Natural killer cell treated with Interleukin-12 subunit alpha and Interleukin-12 subunit beta and Interleukin-15 and Interleukin-18, amount 100 ng/mL, for 72 hours (primary cell): Measurements from ENCODE around the gene CBLB. TPM values are rescaled to one million over a fixed set of nuclear protein-coding genes. Genes with fewer than 3 reads are reported as not detected.
A peak's percentile ranks its signal among the peaks of the same experiment; 100 is the strongest.

Experiments used
- ATAC-seq, 2 donors: fragments of 150-1000 bp; cut with Tn5 transposase in 1 of 2; sonication (Bioruptor Pico), chemical (Tn5 transposase) in 1 of 2; 2 replicates each; pipeline ENCODE4 v1.10.0; 2021
- DNase-seq: peaks from one replicate; pipeline ENCODE4 v3.0.0; 2022; ENCODE audit warnings: low spot score
- H3K27ac Mint-ChIP-seq, 2 donors: 1 replicate in 1 of 2; 2 replicates in 1 of 2; pipeline ENCODE4 v1.8.0; 2022; ENCODE audit warnings: mixed read lengths in 2 of 2, mild to moderate bottlenecking in 1 of 2, moderate library complexity in 1 of 2
- H3K27me3 Mint-ChIP-seq, 2 donors: 1 replicate in 1 of 2; 2 replicates in 1 of 2; pipeline ENCODE4 v1.8.0; 2022; ENCODE audit warnings: mixed read lengths in 2 of 2
- H3K36me3 Mint-ChIP-seq: one replicate; pipeline ENCODE4 v1.8.0; 2022; ENCODE audit warnings: mixed read lengths
- H3K4me1 Mint-ChIP-seq, 2 donors: 1 replicate in 1 of 2; 2 replicates in 1 of 2; pipeline ENCODE4 v1.8.0; 2022; ENCODE audit warnings: low read depth in 2 of 2, mixed read lengths in 2 of 2, mild to moderate bottlenecking in 1 of 2
- H3K4me3 Mint-ChIP-seq: one replicate; pipeline ENCODE4 v1.8.0; 2022; ENCODE audit warnings: mixed read lengths
- H3K9me3 Mint-ChIP-seq: 2 replicates; pipeline ENCODE4 v1.8.0; 2022; ENCODE audit warnings: mixed read lengths
- total RNA-seq, 2 donors: library from RNA; stranded (reverse); gene quantifications; one replicate each; pipeline ENCODE4 v1.2.3, GENCODE V29; 2022

CBLB gene
- total RNA-seq, 2 donors from 2014 or later = 70.8 to 78.3 TPM

DNA sequence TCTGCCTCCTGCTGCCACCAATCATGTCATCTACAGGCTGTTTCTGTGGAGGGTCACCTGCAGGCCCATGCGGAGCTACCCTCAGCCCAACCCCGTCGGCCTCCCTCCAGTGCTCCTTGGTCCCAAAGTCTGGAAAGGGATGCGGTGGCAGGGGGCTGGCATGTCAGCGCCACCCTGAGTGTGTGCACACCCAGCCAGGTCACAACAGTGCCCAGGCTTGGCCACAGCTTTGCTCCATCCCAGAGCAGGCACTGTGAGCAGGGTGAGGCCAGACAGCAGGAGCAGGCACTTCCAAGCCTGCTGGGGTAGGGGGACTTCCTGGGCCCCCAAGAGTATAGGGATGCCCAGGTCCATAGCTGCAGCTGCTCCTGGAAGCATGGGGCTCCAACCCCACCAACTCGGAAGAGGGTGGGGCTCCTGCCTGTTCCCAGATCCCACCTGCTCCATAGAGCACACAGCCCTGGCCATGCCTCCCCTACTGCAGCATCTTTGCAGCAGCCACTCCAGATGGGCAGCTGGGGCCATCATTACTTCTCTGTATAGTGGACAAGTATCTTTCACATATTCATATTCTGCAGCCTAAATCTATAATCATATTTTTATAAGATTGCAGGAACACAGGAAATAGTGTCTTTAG is 109.3 kb downstream of the CBLB start:
- DNase-seq = no peak
- Mint-ChIP-seq H3K36me3 (peaks cover 26% of the 10 kb centered on the region), H3K4me3 (no peak overlapping the region), H3K9me3 (peaks cover 18% of the 10 kb centered on the region), H3K27ac (peak overlapping the region in 1 of 2 donors; percentile 53), H3K4me1 (peaks cover 44 to 48% of the 10 kb centered on the region in 2 donors), H3K27me3 (no peaks in the 10 kb centered on the region)
- ATAC-seq = peak in 1 of 2 donors; percentile 48

DNA sequence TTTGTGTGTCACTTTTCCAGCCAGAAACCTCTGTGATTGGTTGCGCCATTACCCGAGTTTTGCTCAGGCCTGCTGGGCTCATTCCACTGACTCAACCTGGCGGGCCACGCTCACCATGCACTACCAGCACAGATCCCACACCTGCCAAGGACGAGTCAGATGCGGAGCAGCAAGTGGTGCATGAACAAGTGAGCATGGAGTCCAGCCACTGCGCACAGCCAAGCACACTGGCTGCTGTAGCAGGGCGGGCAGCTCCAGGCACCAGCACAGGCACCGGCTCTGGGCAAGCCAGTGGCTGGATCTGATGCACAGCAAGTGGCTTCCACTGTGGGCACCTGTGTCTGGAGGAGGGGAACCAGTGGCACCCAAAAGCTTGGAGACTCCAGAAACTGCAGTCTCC is 110.4 kb downstream of the CBLB start:
- H3K4me1 Mint-ChIP-seq = peaks cover 44 to 47% of the 10 kb centered on the region in 2 donors
- ATAC-seq = no peak

DNA sequence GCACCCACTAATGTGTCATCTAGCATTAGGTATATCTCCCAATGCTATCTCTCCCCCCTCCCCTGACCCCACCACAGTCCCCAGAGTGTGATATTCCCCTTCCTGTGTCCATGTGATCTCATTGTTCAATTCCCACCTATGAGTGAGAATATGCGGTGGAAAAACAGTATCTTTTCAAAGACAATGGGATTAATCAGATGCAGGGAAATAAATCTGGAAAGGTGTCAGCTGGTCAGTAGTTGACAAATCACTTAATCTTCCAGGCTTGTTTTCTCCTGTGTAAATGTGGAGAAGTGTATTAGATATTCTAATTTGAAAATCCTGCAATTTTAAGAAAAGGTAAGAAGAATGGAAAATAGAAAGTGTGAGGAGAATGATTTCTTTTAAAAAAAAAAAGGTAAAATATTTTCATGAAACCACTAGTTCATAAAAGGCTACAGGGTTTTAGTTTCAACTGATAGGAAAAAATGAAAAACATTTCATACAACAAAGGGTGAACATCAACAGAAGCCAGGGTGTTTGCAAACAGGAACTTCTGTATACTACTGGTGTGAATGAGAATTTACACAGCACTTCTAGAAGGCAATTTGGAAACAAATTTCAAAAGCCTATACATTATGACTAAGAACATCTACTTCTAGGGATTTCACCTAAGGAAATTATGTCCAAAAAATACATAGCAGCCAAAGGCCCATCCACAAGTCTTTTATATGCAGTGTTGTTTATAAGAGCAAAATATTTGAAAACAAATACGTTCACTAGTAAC is 113.5 kb downstream of the CBLB start:
- Mint-ChIP-seq H3K27me3 (no peaks in the 10 kb centered on the region), H3K27ac (peak overlapping the region; percentile 94 to 95), H3K4me3 (peak overlapping the region; percentile 73), H3K4me1 (peaks cover 43 to 50% of the 10 kb centered on the region in 2 donors), H3K9me3 (no peaks in the 10 kb centered on the region), H3K36me3 (peaks cover 10% of the 10 kb centered on the region)
- ATAC-seq (peak; percentile 63 to 77), DNase-seq (no peak)

More for the DNA sequence above, 110.4 kb downstream of the CBLB start:
- Mint-ChIP-seq H3K27me3 (no peaks in the 10 kb centered on the region), H3K4me3 (no peak overlapping the region), H3K27ac (peak overlapping the region in 1 of 2 donors; percentile 51), H3K36me3 (peaks cover 28% of the 10 kb centered on the region), H3K9me3 (peaks cover 18% of the 10 kb centered on the region)
- DNase-seq = no peak

DNA sequence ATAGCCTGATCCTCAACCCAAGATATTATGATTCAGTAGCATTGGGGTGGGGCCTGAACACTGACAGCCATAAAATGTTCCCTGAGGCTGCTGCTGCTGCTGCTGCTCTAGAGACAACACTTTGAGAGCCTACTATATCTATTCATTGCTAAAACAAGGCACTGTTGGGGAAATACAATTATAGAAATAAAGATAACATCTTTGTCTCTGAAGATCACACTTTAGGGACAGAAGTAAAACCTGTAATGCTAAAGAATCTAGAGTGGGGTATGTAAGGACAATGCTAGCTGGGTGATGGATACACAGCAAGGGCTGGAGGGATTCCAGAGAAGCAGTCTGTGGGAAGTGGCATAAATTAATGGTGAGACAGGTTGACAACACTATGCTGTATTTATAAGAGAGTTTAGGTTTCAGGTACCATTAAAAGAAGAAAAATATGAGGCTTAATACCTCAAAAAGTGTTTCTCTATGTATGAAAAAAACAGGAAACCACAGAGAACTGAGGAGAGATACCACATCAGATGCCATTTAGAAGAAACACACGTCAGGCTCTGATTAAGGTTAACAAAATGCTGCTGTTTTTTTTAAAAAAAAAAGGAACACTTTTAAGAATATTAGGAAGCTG is 115.9 kb downstream of the CBLB start:
- ATAC-seq = peak; percentile 74
- H3K27ac Mint-ChIP-seq = peak overlapping the region; percentile 94 to 95

DNA sequence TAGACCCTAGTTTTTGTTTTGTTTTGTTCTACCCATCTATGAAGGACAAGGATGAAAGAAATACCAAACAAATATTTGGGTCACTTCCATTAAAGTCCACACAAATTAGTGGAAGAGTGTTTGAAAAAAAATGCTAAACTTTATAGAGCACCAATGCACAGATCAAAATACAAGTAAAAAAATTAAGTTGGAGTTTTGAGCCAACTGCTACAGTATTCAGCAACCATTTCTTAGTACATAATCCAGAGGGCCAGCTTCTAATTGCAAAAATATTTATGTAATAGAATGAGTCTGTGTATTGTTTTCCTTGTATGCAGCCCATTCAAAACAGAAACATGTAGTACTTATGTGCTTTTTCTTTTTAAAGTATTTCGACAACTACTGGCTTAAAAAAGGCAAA is 121.1 kb downstream of the CBLB start:
- no peak for DNase-seq
- peak overlapping the region; percentile 89 for H3K4me3 Mint-ChIP-seq
- ATAC-seq = no peak
- no peaks in the 10 kb centered on the region for H3K27me3 Mint-ChIP-seq
- peaks cover 21% of the 10 kb centered on the region for H3K36me3 Mint-ChIP-seq
- no peaks in the 10 kb centered on the region for H3K9me3 Mint-ChIP-seq
- H3K27ac Mint-ChIP-seq = peak overlapping the region; percentile 87 to 92
- peaks cover 34 to 63% of the 10 kb centered on the region in 2 donors for H3K4me1 Mint-ChIP-seq

More for the DNA sequence above, 115.9 kb downstream of the CBLB start:
- no peak for DNase-seq
- H3K27me3 Mint-ChIP-seq = no peaks in the 10 kb centered on the region
- H3K4me1 Mint-ChIP-seq = peaks cover 45 to 67% of the 10 kb centered on the region in 2 donors
- peak overlapping the region; percentile 84 for H3K4me3 Mint-ChIP-seq
- no peaks in the 10 kb centered on the region for H3K9me3 Mint-ChIP-seq
- peaks cover 10% of the 10 kb centered on the region for H3K36me3 Mint-ChIP-seq

DNA sequence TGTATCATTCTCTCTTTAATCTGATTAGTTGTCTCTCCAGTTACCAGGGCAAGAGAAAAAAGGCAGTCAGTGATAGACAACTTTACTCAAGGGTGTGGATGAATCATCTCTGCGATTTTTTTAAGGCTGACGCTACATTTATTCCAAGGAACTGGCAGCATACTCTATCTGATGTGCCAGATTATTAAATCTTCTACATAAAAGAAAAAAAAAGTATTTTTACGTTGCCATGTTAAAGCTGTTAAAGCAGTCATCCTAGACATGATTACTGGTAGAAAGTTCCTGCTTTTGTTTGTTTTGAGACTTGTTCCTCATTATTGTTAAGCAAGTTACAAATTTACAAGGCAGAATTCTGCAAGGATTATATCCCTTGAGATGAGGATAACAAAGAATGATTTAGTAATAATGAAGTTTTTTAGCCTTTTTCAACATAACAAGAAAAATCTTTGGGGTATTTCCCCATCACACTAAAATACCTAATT is 121.7 kb downstream of the CBLB start:
- DNase-seq = no peak
- Mint-ChIP-seq H3K27ac (peak overlapping the region; percentile 87 to 92), H3K4me1 (peaks cover 29 to 58% of the 10 kb centered on the region in 2 donors), H3K9me3 (no peaks in the 10 kb centered on the region), H3K36me3 (peaks cover 21% of the 10 kb centered on the region), H3K4me3 (peak overlapping the region; percentile 89), H3K27me3 (no peaks in the 10 kb centered on the region)
- peak; percentile 82 to 83 for ATAC-seq

DNA sequence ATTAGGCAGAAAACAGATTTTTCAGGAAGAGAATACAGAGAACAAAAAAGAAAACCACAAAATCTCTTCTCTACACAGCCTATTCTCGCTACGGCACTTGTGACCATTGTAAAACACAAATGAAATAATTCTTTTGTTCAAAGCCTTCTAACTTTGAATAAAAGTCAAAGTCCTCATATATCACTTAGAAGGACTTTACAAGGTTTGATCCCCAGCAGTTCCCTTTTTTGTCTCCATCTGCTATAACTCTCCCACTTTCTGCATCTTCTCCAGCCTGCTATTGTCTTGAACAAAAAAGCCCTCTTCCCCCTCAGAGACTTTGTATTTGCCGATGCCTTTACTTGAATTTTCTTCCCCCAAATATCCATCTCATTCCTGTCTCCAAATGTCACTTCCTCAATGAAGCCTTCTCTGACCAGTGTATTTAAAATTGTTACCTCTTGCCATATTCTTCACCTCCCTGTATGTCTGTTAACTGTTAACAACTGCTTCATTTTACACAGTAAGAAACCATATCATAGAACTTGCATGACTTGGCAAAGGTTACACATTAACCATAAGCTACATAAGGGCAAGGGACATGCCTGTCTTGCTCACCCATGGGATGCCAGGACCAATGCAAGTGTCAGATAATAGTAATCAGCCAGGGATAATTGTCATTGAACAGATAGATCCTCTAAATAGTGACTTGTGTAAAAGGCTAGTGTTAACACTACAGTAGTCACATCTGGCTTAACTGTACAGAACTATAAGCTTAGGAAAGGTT is 122.4 kb downstream of the CBLB start:
- Mint-ChIP-seq H3K36me3 (peaks cover 27% of the 10 kb centered on the region), H3K4me1 (peaks cover 34 to 60% of the 10 kb centered on the region in 2 donors), H3K27me3 (no peaks in the 10 kb centered on the region), H3K4me3 (peak overlapping the region; percentile 89), H3K27ac (peak overlapping the region; percentile 87 to 92), H3K9me3 (no peaks in the 10 kb centered on the region)
- DNase-seq (no peak), ATAC-seq (peak; percentile 69 to 79)

DNA sequence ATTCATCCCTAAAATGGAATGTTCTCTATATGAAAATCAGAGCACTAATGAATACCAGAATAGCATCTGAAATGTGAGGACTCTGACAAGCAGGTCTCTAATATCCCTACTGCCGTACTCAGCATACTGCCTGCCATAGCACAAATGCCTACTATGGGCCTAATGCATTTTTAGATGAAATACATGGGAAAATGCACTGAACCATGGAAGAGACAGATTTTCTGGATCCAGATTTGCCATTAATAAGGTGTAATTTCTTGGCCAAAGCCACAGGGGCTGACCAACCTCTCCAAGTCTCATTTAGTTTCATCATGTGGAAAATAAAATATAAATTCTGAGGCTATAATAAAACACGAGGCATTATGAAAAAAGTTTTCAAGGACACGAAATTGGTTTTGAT is 123.8 kb downstream of the CBLB start:
- no peak for DNase-seq
- peak overlapping the region; percentile 89 for H3K4me3 Mint-ChIP-seq
- peaks cover 23% of the 10 kb centered on the region for H3K36me3 Mint-ChIP-seq
- no peaks in the 10 kb centered on the region for H3K27me3 Mint-ChIP-seq
- peaks cover 31 to 49% of the 10 kb centered on the region in 2 donors for H3K4me1 Mint-ChIP-seq
- peak overlapping the region; percentile 87 to 92 for H3K27ac Mint-ChIP-seq
- no peak for ATAC-seq
- H3K9me3 Mint-ChIP-seq = no peaks in the 10 kb centered on the region

DNA sequence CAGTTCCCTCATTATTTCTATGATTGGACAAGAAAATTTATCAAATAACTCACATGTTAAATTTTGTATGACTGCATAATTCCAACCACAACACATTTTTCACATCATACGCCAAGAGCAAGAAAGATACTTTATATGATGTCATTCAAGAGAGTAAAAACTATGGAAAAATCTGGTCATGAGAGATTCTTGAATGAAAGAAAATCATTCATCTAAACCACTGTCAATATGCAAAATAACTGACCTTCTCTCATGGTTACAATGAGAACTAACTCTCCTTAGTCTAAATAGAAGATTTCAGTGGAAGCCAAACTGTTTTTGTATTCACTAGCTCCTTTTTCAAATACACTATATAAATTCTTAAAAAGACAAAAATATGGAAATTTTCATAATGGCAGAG is 124.6 kb downstream of the CBLB start:
- Mint-ChIP-seq H3K4me3 (peak overlapping the region; percentile 31), H3K27ac (peak overlapping the region; percentile 87 to 92), H3K36me3 (peaks cover 30% of the 10 kb centered on the region), H3K4me1 (peaks cover 38 to 52% of the 10 kb centered on the region in 2 donors), H3K9me3 (no peaks in the 10 kb centered on the region), H3K27me3 (no peaks in the 10 kb centered on the region)
- DNase-seq (no peak), ATAC-seq (no peak)

DNA sequence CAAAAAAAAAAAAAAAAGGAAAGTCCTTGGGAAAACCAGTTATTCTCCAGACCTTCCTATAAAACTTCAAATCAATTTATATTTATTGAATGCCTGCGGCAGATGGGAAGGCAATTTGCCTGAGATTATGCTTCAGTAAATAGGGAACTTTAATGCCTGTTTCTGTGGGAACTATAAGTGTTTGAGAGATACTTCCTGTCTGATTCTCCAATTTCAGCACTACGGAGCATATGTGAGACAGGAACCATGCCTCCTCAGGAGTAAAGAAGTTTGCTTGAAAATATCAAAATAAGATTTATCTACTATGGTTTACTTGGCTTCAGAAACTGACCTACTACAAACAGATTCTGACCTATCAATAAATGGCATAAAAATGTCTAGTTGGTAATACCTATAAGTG is 135.5 kb downstream of the CBLB start:
- H3K9me3 Mint-ChIP-seq = no peaks in the 10 kb centered on the region
- H3K4me3 Mint-ChIP-seq = no peak overlapping the region
- no peak for DNase-seq
- H3K27ac Mint-ChIP-seq = no peak overlapping the region
- no peaks in the 10 kb centered on the region for H3K27me3 Mint-ChIP-seq
- ATAC-seq = no peak
- H3K4me1 Mint-ChIP-seq = peaks cover 13% of the 10 kb centered on the region in 2 donors
- peaks cover 6% of the 10 kb centered on the region for H3K36me3 Mint-ChIP-seq

DNA sequence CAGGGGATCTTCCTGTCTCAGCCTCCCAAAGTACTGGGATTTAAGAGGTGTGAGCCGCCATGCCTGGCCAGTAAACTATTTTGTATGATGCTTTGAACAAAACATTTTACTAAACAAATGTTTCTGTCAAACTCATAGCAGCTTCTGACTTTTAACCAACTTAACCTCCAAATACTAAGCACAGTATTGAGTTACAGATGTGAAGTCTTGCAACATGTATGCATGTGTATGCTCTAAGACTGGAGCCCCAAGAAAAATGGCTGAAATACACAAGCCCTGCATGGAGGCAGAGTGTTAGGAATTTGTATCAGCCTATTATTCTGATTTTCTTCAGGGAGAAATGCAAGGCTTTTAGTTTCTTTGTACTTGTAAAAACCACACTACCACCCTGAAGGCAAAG is 137.1 kb downstream of the CBLB start:
- Mint-ChIP-seq H3K27me3 (no peaks in the 10 kb centered on the region), H3K27ac (peak overlapping the region in 1 of 2 donors; percentile 52), H3K36me3 (peaks cover 23% of the 10 kb centered on the region), H3K4me3 (no peak overlapping the region), H3K9me3 (no peaks in the 10 kb centered on the region), H3K4me1 (peaks cover 18% of the 10 kb centered on the region in 2 donors)
- ATAC-seq (no peak), DNase-seq (no peak)

DNA sequence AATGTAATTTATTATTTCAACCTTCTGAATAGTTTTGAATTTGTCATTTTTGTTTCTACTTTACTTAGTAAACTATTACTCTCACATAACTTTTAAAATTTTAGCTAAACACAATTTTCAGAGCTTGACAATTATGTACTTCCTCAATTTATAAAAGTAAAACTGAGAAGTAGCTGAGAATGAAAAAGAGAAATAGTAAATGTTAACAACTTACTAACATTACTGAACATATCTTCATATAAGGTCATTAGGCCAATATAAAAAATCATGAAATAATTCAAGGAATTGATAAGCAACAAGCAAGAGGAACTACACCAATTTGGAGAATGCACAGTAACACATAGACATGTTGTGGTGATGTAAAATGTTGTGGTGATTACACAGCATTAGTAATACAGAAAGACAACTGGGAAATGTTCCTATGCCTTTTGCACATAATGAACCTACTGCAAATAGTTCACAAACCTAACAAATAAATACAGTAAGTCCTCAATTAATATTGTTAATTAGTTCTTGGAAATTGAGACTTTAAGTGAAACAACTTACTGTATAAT is 137.9 kb downstream of the CBLB start:
- Mint-ChIP-seq H3K36me3 (peaks cover 24% of the 10 kb centered on the region), H3K9me3 (no peaks in the 10 kb centered on the region), H3K4me3 (no peak overlapping the region), H3K4me1 (peaks cover 19% of the 10 kb centered on the region in 2 donors), H3K27me3 (no peaks in the 10 kb centered on the region), H3K27ac (peak overlapping the region in 1 of 2 donors; percentile 19)
- ATAC-seq = no peak
- no peak for DNase-seq

DNA sequence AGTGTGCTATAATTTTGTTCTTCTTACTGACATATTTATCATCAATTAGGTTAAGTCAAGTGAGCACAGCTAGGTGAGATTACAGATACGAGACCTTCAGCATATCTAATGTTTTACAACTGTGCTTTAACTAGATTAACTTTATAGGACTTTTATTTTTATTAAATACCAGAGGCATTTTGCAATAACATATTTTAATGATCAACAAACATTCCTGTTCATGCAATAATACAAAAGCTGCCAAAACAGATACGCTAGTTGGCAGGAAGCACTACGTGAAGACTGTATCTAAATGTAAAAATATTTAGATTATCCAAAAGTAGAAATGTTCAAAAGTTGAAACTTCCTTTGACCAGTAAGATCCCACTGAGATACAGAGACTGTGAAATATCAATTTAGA is 139.1 kb downstream of the CBLB start:
- Mint-ChIP-seq H3K4me1 (peaks cover 19% of the 10 kb centered on the region in 2 donors), H3K9me3 (no peaks in the 10 kb centered on the region), H3K36me3 (peaks cover 24% of the 10 kb centered on the region), H3K4me3 (no peak overlapping the region), H3K27ac (no peak overlapping the region), H3K27me3 (no peaks in the 10 kb centered on the region)
- DNase-seq = no peak
- no peak for ATAC-seq
